Measurements from ENCODE around the gene TIMD4.

DNA sequence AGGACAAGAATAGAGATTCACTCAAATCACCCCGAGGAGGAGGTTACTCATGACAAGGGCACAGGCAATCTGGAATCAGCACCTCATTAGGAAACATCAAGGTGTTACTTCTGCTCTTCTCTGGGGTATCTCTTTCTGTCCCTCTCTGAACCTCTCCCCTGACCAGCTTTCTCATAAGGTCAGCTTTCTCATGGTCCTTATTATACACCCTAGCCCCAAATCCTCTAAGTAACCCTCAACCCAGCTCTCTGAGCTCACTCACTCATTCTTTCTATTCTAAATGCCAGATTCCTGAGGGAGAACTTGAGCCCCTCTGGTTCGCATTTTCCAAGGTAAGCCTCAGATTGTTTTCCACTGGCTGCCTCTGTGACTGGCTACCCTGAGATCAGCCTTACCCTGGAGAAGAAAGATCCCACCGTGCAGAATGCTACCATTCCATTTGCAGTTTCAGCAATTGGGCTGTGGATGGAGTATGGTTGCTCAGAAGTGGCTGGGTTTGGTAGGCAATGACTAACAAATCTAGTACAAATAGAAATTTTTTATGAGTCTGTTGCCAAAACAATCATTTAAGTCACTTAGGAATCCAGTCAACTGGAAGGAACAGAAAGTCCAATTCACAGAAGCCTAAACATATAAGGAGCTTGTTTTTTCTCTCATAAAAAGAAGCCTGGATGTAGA, 9.0 kb upstream of the TIMD4 start:
- TF ChIP-seq, protein P1, sequence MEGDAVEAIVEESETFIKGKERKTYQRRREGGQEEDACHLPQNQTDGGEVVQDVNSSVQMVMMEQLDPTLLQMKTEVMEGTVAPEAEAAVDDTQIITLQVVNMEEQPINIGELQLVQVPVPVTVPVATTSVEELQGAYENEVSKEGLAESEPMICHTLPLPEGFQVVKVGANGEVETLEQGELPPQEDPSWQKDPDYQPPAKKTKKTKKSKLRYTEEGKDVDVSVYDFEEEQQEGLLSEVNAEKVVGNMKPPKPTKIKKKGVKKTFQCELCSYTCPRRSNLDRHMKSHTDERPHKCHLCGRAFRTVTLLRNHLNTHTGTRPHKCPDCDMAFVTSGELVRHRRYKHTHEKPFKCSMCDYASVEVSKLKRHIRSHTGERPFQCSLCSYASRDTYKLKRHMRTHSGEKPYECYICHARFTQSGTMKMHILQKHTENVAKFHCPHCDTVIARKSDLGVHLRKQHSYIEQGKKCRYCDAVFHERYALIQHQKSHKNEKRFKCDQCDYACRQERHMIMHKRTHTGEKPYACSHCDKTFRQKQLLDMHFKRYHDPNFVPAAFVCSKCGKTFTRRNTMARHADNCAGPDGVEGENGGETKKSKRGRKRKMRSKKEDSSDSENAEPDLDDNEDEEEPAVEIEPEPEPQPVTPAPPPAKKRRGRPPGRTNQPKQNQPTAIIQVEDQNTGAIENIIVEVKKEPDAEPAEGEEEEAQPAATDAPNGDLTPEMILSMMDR (IDR thresholded peaks at IDR 0.05) = no peak
- TF ChIP-seq POLR2A (IDR thresholded peaks at IDR 0.05) = no peak
